ENCODE measurements around the gene GMFB. TPM values are rescaled to one million over a fixed set of nuclear protein-coding genes. Genes with fewer than 3 reads are reported as not detected.
"Not testable (repeated sequence)": the region's sequence is repeated elsewhere in the genome, so short reads cannot be mapped to it uniquely, and the experiment has no call there.

The GMFB gene
- polyA plus RNA-seq, 1 donor from 2014 or later, result 208 TPM

GRCh38 chr14:54456820-54457608 is 31.8 kb downstream of the GMFB start:
- not testable (repeated sequence) for H3K4me3 ChIP-seq (ENCODE audit: low read length); H3K36me3 ChIP-seq (ENCODE audit: insufficient read depth, low read length); H3K9me3 ChIP-seq (ENCODE audit: low read length); H4K20me1 ChIP-seq (ENCODE audit: insufficient read depth); H2AFZ ChIP-seq (ENCODE audit: low read depth, low read length); H3K9me2 ChIP-seq (ENCODE audit: insufficient read depth, low read length); H3K79me2 ChIP-seq (replicated peaks; ENCODE audit: insufficient read depth, low read length); H3K9ac ChIP-seq (ENCODE audit: low read length); H3K27ac ChIP-seq (ENCODE audit: low read length); H3K4me2 ChIP-seq (ENCODE audit: low read length); H3F3A ChIP-seq (ENCODE audit: insufficient read depth, low read length, poor library complexity, severe bottlenecking); H3K27me3 ChIP-seq (ENCODE audit: insufficient read depth, low read depth, low read length)

GRCh38 chr14:54455363-54455762 is 33.4 kb downstream of the GMFB start:
- Histone ChIP-seq H3K9ac (ENCODE audit: low read length) (no peak overlapping the region), H3K9me3 (ENCODE audit: low read length) (no peaks in the 10 kb centered on the region), H4K20me1 (ENCODE audit: insufficient read depth) (no peaks in the 10 kb centered on the region), H3K27ac (ENCODE audit: low read length) (no peak overlapping the region), H3K4me2 (ENCODE audit: low read length) (no peak overlapping the region), H3K36me3 (ENCODE audit: insufficient read depth, low read length) (no peaks in the 10 kb centered on the region), H3K27me3 (ENCODE audit: insufficient read depth, low read depth, low read length) (no peaks in the 10 kb centered on the region), H3F3A (ENCODE audit: insufficient read depth, low read length, poor library complexity, severe bottlenecking) (no peaks in the 10 kb centered on the region), H3K79me2 (replicated peaks; ENCODE audit: insufficient read depth, low read length) (no peaks in the 10 kb centered on the region), H3K9me2 (ENCODE audit: insufficient read depth, low read length) (no peaks in the 10 kb centered on the region), H3K4me3 (ENCODE audit: low read length) (no peak overlapping the region), H2AFZ (ENCODE audit: low read depth, low read length) (no peak overlapping the region)
- TF ChIP-seq EP300 (conservative IDR thresholded peaks at IDR 0.05; ENCODE audit: poor library complexity, severe bottlenecking) (no peak), REST (IDR thresholded peaks at IDR 0.05; ENCODE audit: borderline replicate concordance) (no peak), EZH2 (IDR thresholded peaks at IDR 0.05; ENCODE audit: borderline replicate concordance, insufficient read depth, low read length, poor library complexity, severe bottlenecking) (no peak), MXI1 (conservative IDR thresholded peaks at IDR 0.05; ENCODE audit: poor library complexity, severe bottlenecking) (no peak), POLR2AphosphoS5 (IDR thresholded peaks at IDR 0.05) (no peak), SMC3 (conservative IDR thresholded peaks at IDR 0.05; ENCODE audit: poor library complexity) (no peak), RAD21 (conservative IDR thresholded peaks at IDR 0.05) (no peak)

GRCh38 chr14:54453990-54454389 is 34.8 kb downstream of the GMFB start:
- not testable (repeated sequence) for H3K9ac ChIP-seq (ENCODE audit: low read length); H2AFZ ChIP-seq (ENCODE audit: low read depth, low read length); H3K79me2 ChIP-seq (replicated peaks; ENCODE audit: insufficient read depth, low read length); H3K9me3 ChIP-seq (ENCODE audit: low read length); H3K27me3 ChIP-seq (ENCODE audit: insufficient read depth, low read depth, low read length); H3K27ac ChIP-seq (ENCODE audit: low read length); H3K9me2 ChIP-seq (ENCODE audit: insufficient read depth, low read length); H3K36me3 ChIP-seq (ENCODE audit: insufficient read depth, low read length); H3F3A ChIP-seq (ENCODE audit: insufficient read depth, low read length, poor library complexity, severe bottlenecking); H3K4me2 ChIP-seq (ENCODE audit: low read length); H3K4me3 ChIP-seq (ENCODE audit: low read length); H4K20me1 ChIP-seq (ENCODE audit: insufficient read depth)

Data from neural cell (in vitro differentiated cells).